HFF-Myc (cell line): ENCODE measurements around the gene INPP4B.

ENCODE experiments used
- DNase-seq: peaks from one replicate; pipeline ENCODE4 v3.0.0-alpha.2; 2011; ENCODE audit warnings: low read depth; ENCODE audit errors: extremely low read depth
- H3K4me3 ChIP-seq: replicated peaks from 2 replicates; pipeline ENCODE4 v1.5.1; 2011; ENCODE audit warnings: low read depth, mild to moderate bottlenecking, control low read depth, low read length
- TF ChIP-seq, protein P1 (sequence below): IDR thresholded peaks from 2 replicates; pipeline ENCODE4 v1.5.1; 2012; ENCODE audit warnings: mild to moderate bottlenecking, low read depth, low read length, control low read depth; ENCODE audit errors: missing control alignments

Gene INPP4B

DNA sequence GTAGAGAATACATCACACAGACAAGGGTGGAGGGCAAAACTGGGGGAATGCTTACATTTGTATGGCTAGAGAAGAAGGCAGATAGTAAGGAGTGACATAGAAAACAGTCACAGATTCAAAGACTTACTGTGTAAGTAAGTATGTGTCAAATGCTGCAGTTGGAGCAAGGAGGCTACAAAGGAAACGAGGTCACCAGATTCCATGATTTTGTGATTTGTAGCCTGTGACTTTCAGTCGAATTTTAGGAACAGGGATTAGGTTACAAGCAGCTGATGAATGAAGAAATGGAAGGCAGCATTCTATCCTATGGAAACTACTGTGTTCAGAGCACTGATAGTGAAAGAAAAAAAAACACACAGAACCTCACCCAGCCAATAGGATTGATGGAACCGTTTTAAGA is 801.8 kb downstream of the INPP4B start:
- no peak overlapping the region for H3K4me3 ChIP-seq
- DNase-seq: peak; percentile 19
- TF ChIP-seq, protein P1, sequence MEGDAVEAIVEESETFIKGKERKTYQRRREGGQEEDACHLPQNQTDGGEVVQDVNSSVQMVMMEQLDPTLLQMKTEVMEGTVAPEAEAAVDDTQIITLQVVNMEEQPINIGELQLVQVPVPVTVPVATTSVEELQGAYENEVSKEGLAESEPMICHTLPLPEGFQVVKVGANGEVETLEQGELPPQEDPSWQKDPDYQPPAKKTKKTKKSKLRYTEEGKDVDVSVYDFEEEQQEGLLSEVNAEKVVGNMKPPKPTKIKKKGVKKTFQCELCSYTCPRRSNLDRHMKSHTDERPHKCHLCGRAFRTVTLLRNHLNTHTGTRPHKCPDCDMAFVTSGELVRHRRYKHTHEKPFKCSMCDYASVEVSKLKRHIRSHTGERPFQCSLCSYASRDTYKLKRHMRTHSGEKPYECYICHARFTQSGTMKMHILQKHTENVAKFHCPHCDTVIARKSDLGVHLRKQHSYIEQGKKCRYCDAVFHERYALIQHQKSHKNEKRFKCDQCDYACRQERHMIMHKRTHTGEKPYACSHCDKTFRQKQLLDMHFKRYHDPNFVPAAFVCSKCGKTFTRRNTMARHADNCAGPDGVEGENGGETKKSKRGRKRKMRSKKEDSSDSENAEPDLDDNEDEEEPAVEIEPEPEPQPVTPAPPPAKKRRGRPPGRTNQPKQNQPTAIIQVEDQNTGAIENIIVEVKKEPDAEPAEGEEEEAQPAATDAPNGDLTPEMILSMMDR: no peak

DNA sequence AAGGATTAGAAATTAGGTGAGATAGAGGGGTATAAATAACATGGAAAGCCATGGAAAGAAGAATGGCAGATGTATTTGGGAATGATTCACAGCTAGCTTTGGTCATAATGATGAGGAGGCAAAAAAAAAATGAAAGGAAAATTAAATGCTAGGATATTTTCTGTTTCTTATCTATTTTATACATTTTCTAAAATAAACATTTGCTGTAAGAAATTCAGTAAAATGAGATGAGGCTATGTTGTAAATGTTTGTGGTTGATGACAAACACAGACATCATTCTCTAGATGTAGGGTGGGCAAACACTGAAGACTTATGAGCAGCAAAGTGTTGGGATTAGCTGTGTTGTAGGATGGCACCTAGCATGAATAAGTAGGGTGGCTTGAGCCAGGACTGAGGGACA is 802.6 kb downstream of the INPP4B start:
- H3K4me3 ChIP-seq: no peak overlapping the region
- TF ChIP-seq, protein P1: no peak
- DNase-seq: peak; percentile 2

DNA sequence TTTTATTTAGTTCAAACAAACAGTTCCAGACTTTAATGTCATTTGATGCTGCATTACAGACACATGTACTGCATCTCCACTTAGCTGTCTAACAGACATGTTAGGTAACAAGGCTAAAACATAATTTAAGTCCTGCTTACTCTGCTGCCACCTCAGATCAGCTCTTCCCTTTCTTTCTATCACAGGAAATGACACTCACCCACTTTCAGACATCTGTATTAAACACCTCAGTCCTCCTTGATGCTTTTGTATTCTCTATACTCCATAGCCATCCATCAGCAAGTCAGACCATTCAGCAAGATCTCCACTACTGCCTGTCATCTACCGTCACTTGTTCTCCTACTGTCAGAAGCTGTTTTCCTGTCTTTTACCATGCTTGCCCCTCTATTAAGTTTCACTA is 804.3 kb downstream of the INPP4B start:
- TF ChIP-seq, protein P1: no peak
- no peak for DNase-seq
- H3K4me3 ChIP-seq: no peak overlapping the region

DNA sequence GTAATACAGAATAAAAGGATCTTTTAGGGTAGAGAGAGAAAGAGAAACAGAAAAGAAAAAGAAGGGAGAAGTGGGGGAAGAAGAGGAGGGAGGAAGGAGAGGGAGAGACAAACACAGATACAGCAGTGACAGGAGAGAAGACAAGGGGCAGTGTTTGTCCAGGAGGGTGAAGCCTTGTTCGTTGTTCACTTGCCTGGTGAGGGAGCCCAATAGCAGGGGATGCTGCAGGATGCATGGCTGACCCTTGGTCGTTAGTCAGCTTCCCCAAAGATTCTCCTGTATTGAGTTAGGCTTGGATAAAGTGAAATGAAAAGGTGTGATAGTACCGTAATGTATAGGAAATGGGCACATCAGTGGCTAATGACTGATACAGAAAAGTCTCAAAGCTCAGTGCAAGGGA is 806.1 kb downstream of the INPP4B start:
- H3K4me3 ChIP-seq: no peak overlapping the region
- DNase-seq: no peak
- TF ChIP-seq, protein P1: no peak

DNA sequence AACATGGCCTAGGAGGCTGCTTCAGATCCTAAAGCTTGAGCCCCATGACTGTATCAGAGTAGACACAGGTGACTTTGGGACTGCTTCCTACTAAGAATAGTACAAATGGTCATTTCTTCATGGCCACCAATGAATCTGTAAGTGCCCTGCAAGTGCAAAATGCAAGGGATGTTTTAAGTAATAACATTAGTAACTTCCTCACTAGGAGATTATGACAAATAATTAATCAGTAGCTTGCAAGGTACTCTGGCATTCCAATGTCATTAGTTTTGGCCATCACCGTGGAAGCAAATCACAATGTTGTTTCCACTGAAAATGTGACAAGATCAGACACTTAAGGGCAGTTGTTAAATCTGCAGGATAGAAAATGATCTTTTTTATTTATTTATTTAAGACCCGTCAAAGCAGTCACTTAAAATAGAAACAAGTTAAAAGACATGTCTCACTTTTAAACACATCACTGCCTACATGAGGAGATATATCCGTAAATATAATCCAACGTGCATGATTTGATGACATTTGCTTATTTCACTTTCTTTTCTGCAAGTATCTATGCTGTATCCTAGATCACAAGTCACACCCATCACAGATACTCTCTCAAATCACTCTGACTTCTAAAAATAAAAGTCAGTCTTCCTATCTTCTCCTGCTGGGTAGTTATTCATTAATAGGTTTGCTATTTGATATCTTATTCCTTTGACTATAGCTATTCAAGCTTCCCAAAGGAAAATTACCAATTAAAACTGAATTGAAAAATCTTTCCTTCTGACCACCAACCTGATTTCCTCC is 809.1 kb downstream of the INPP4B start:
- TF ChIP-seq, protein P1: no peak
- H3K4me3 ChIP-seq: no peak overlapping the region
- no peak for DNase-seq

DNA sequence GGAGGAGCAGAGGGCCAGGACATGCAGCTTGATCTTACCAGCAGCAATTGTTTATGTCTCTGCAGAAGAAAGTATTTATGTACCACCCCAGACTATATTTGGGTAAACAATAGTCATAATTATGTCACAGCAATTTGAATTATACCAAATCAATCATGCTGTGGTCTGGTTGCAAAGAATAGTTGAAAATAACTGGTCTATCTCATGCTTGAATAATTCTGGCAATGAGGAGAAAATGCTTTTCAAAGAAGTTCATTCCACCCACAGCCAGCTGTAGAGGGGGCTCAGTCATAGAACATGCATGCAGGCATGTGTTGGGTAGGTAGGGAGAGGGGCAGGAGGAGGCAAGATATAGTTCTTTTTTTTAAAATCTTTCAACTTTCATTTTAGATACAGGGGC is 810.5 kb downstream of the INPP4B start:
- TF ChIP-seq, protein P1: no peak
- DNase-seq: no peak
- no peak overlapping the region for H3K4me3 ChIP-seq

DNA sequence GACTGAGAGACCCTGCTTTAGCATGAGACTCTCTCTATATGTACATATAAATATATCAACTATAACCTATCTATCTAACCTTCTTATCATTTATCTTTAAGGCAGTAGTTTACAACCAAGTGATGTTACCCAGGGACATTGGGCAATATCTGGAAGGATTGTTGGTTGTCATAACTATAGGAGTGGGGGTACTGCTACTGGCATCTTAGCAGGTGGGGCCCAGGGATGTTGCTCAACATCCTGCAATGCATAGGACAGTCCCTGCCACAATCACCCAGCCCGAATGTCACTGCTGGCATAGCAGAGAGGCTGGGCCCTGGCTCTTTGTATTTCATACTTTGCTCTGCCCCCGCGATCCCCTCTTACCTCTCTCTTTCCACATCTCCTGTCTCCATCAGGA is 812.0 kb downstream of the INPP4B start:
- TF ChIP-seq, protein P1: no peak
- DNase-seq: no peak
- H3K4me3 ChIP-seq: no peak overlapping the region
